Nephron (organoid): Measurements from ENCODE around the gene ADH1A.

Experiments used
- H3K27ac Mint-ChIP-seq, 3 experiments: 2 replicates each; pipeline ENCODE4 v1.8.0; 2020; ENCODE audit warnings: mixed read lengths in 3 of 3, mild to moderate bottlenecking in 2 of 3, moderate library complexity in 1 of 3
- H3K27me3 Mint-ChIP-seq: 2 replicates; pipeline ENCODE4 v1.8.0; 2021; ENCODE audit warnings: low read depth, mild to moderate bottlenecking, moderate library complexity, mixed read lengths
- H3K36me3 Mint-ChIP-seq: 2 replicates; pipeline ENCODE4 v1.8.0; 2020; ENCODE audit warnings: low read depth, mixed read lengths
- H3K4me1 Mint-ChIP-seq: 2 replicates; pipeline ENCODE4 v1.8.0; 2020; ENCODE audit warnings: mixed read lengths
- H3K4me3 Mint-ChIP-seq, 3 experiments: 2 replicates each; pipeline ENCODE4 v1.8.0; 2020; ENCODE audit warnings: mild to moderate bottlenecking in 3 of 3, mixed read lengths in 3 of 3, moderate library complexity in 2 of 3
- H3K9me3 Mint-ChIP-seq: 2 replicates; pipeline ENCODE4 v1.8.0; 2020; ENCODE audit warnings: mixed read lengths
- CTCF ChIP-seq, 3 experiments: fragments of 200-600 bp; sonication (generic); IDR thresholded peaks; one replicate each; pipeline ENCODE4 v1.5.0; 2021; ENCODE audit warnings: antibody characterized with exemption in 3 of 3; ENCODE audit not compliant: unreplicated experiment in 3 of 3

The ADH1A gene

GRCh38 chr4:99315839-99316238 lies 25.1 kb upstream of the ADH1A start:
- no peak overlapping the region for H3K4me3 Mint-ChIP-seq
- no peak overlapping the region for H3K27ac Mint-ChIP-seq
- peaks cover 6% of the 10 kb centered on the region for H3K4me1 Mint-ChIP-seq
- H3K27me3 Mint-ChIP-seq: peaks cover 4% of the 10 kb centered on the region
- H3K36me3 Mint-ChIP-seq: no peaks in the 10 kb centered on the region
- TF ChIP-seq CTCF (IDR thresholded peaks at IDR 0.05; ENCODE audit: unreplicated experiment in 3 of 3): no peak
- H3K9me3 Mint-ChIP-seq: no peaks in the 10 kb centered on the region

- no peak overlapping the region for H3K27ac Mint-ChIP-seq
- no peak overlapping the region for H3K4me3 Mint-ChIP-seq
- no peak for TF ChIP-seq CTCF (IDR thresholded peaks at IDR 0.05; ENCODE audit: unreplicated experiment in 3 of 3)
- H3K27me3 Mint-ChIP-seq: peaks cover 4% of the 10 kb centered on the region
- H3K36me3 Mint-ChIP-seq: no peaks in the 10 kb centered on the region
- H3K4me1 Mint-ChIP-seq: peaks cover 3% of the 10 kb centered on the region
- H3K9me3 Mint-ChIP-seq: no peaks in the 10 kb centered on the region
These were observed 23.4 kb upstream of the ADH1A start for GRCh38 chr4:99314211-99314610.

GRCh38 chr4:99310389-99310788 lies 19.6 kb upstream of the ADH1A start:
- no peak for TF ChIP-seq CTCF (IDR thresholded peaks at IDR 0.05; ENCODE audit: unreplicated experiment in 3 of 3)
- H3K9me3 Mint-ChIP-seq: no peaks in the 10 kb centered on the region
- no peak overlapping the region for H3K27ac Mint-ChIP-seq
- no peaks in the 10 kb centered on the region for H3K36me3 Mint-ChIP-seq
- no peaks in the 10 kb centered on the region for H3K4me1 Mint-ChIP-seq
- no peak overlapping the region for H3K4me3 Mint-ChIP-seq
- H3K27me3 Mint-ChIP-seq: peaks cover 3% of the 10 kb centered on the region

GRCh38 chr4:99305638-99306400 lies 15.0 kb upstream of the ADH1A start:
- TF ChIP-seq CTCF (IDR thresholded peaks at IDR 0.05; ENCODE audit: unreplicated experiment in 3 of 3): no peak
- H3K9me3 Mint-ChIP-seq: peaks cover 6% of the 10 kb centered on the region
- no peak overlapping the region for H3K4me3 Mint-ChIP-seq
- H3K36me3 Mint-ChIP-seq: no peaks in the 10 kb centered on the region
- peaks cover 3% of the 10 kb centered on the region for H3K27me3 Mint-ChIP-seq
- H3K4me1 Mint-ChIP-seq: peaks cover 5% of the 10 kb centered on the region
- H3K27ac Mint-ChIP-seq: no peak overlapping the region

GRCh38 chr4:99301376-99302164 lies 10.8 kb upstream of the ADH1A start:
- peaks cover 14% of the 10 kb centered on the region for H3K4me1 Mint-ChIP-seq
- no peaks in the 10 kb centered on the region for H3K36me3 Mint-ChIP-seq
- H3K27ac Mint-ChIP-seq: peak overlapping the region; percentile 87 to 93 (median 89)
- no peak overlapping the region for H3K4me3 Mint-ChIP-seq
- no peaks in the 10 kb centered on the region for H3K27me3 Mint-ChIP-seq
- TF ChIP-seq CTCF (IDR thresholded peaks at IDR 0.05; ENCODE audit: unreplicated experiment in 3 of 3): no peak
- peaks cover 33% of the 10 kb centered on the region for H3K9me3 Mint-ChIP-seq
